ENCODE measurements around the gene RNASEH2C.

GRCh38 chr11:65709661-65710060 is 10.9 kb downstream of the RNASEH2C start:
- TF ChIP-seq NFIB (CRISPR knock-in tag; IDR thresholded peaks at IDR 0.05; ENCODE audit: borderline replicate concordance) (no peak), TOPORS (CRISPR knock-in tag; IDR thresholded peaks at IDR 0.05) (no peak), BRF2 (CRISPR knock-in tag; IDR thresholded peaks at IDR 0.05) (no peak), POLR2A (IDR thresholded peaks at IDR 0.05; ENCODE audit: insufficient read depth in 1 of 2, low read depth in 2 of 2, low read length in 2 of 2) (no peak), CTCF (CRISPR knock-in tag; IDR thresholded peaks at IDR 0.05) (no peak), NCOR1 (IDR thresholded peaks at IDR 0.05; ENCODE audit: borderline replicate concordance, low read length) (no peak), MXI1 (IDR thresholded peaks at IDR 0.05; ENCODE audit: borderline replicate concordance, low read depth, low read length) (no peak), ETS1 (CRISPR knock-in tag; IDR thresholded peaks at IDR 0.05) (no peak), KDM1A (CRISPR knock-in tag; IDR thresholded peaks at IDR 0.05) (no peak), BCL6 (CRISPR knock-in tag; IDR thresholded peaks at IDR 0.05) (no peak), ELF1 (CRISPR knock-in tag; IDR thresholded peaks at IDR 0.05) (no peak), CBFB (CRISPR knock-in tag; IDR thresholded peaks at IDR 0.05) (no peak), SIN3A (IDR thresholded peaks at IDR 0.05; ENCODE audit: borderline replicate concordance, low read depth, low read length) (no peak)
